MM.1S (cell line): ENCODE data around the gene PRKCH.

ENCODE experiments used
- DNase-seq: peaks from one replicate; pipeline ENCODE4 v3.0.0-alpha.2; 2015
- H2AFZ ChIP-seq: fragments of 300-600 bp; sonication (generic); 2 replicates; pipeline ENCODE4 v1.6.0; 2016; ENCODE audit warnings: antibody characterized with exemption, low read length
- H3F3A ChIP-seq: fragments of 300-600 bp; sonication (generic); 2 replicates; pipeline ENCODE4 v1.6.1; 2016; ENCODE audit warnings: mild to moderate bottlenecking, antibody characterized with exemption, low read length, moderate library complexity, mixed read lengths; ENCODE audit not compliant: insufficient read depth
- H3K27ac ChIP-seq: fragments of 300-600 bp; sonication (generic); 2 replicates; pipeline ENCODE4 v1.5.1; 2016; ENCODE audit warnings: mild to moderate bottlenecking, low read length
- H3K27me3 ChIP-seq: fragments of 300-600 bp; sonication (generic); replicated peaks from 2 replicates; pipeline ENCODE4 v1.6.0; 2016; ENCODE audit warnings: low read length; ENCODE audit not compliant: insufficient read depth
- H3K36me3 ChIP-seq: fragments of 300-600 bp; sonication (generic); replicated peaks from 2 replicates; pipeline ENCODE4 v1.6.1; 2016; ENCODE audit warnings: mild to moderate bottlenecking, low read length, mixed read lengths; ENCODE audit not compliant: insufficient read depth
- H3K4me1 ChIP-seq: fragments of 300-600 bp; sonication (generic); 2 replicates; pipeline ENCODE4 v1.6.1; 2016; ENCODE audit warnings: low read length, mixed read lengths
- H3K4me2 ChIP-seq: fragments of 300-600 bp; sonication (generic); 2 replicates; pipeline ENCODE4 v1.6.0; 2016; ENCODE audit warnings: low read depth, low read length
- H3K4me3 ChIP-seq: fragments of 300-600 bp; sonication (generic); 2 replicates; pipeline ENCODE4 v1.5.1; 2016; ENCODE audit warnings: low read length, mixed read lengths
- H3K79me2 ChIP-seq: fragments of 300-600 bp; sonication (generic); 2 replicates; pipeline ENCODE4 v1.6.1; 2016; ENCODE audit warnings: mixed run types, low read length, mixed read lengths
- H3K9ac ChIP-seq: fragments of 300-600 bp; sonication (generic); 2 replicates; pipeline ENCODE4 v1.6.1; 2016; ENCODE audit warnings: low read length, mixed read lengths
- H3K9me2 ChIP-seq: fragments of 300-600 bp; sonication (generic); replicated peaks from 2 replicates; pipeline ENCODE4 v1.6.1; 2016; ENCODE audit warnings: mild to moderate bottlenecking, low read length, mixed read lengths; ENCODE audit not compliant: insufficient read depth
- H3K9me3 ChIP-seq: fragments of 300-600 bp; sonication (generic); replicated peaks from 2 replicates; pipeline ENCODE4 v1.6.1; 2016; ENCODE audit warnings: mild to moderate bottlenecking, low read length, mixed read lengths; ENCODE audit not compliant: insufficient read depth
- H4K20me1 ChIP-seq: fragments of 300-600 bp; sonication (generic); 2 replicates; pipeline ENCODE4 v1.6.1; 2016; ENCODE audit warnings: mild to moderate bottlenecking, low read length, moderate library complexity, mixed read lengths; ENCODE audit not compliant: insufficient read depth
- CTCF ChIP-seq: fragments of 300-600 bp; sonication (generic); IDR thresholded peaks from 2 replicates; pipeline ENCODE4 v1.5.1; 2016; ENCODE audit warnings: antibody characterized with exemption, low read length, mixed read lengths
- EZH2 ChIP-seq: fragments of 300-600 bp; sonication (generic); optimal IDR thresholded peaks from 2 replicates; pipeline ENCODE3; 2017; ENCODE audit warnings: low read depth, mild to moderate bottlenecking, antibody characterized with exemption, low read length, mixed read lengths
- EZH2phosphoT487 ChIP-seq: fragments of 300-600 bp; sonication (generic); IDR thresholded peaks from 2 replicates; pipeline ENCODE4 v1.6.1; 2018; ENCODE audit warnings: antibody characterized with exemption, low read length

PRKCH gene

DNA sequence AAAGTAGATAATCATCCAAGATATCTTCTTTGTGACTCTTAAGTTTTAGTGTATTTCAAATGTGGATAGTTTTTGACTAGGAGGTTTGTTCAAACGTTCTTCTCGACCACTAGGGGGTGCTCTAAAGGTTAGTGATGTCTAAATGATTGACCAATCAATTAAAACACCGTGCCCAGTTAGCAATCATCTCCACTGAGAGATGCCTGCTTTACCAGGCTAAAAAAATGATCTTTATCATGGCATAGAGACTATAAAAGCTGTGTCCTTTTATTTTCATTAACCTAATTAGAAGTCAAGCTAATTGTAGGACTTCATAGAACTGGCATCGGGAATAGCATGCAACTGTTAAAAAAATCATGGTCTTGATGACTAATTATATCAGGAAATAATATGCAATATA is 153.9 kb downstream of the PRKCH start:
- Histone ChIP-seq H3K9ac (no peak overlapping the region), H3K4me2 (no peak overlapping the region), H3K36me3 (no peaks in the 10 kb centered on the region), H3K27ac (no peak overlapping the region), H3K4me3 (no peak overlapping the region), H3K9me2 (no peaks in the 10 kb centered on the region), H3K4me1 (peaks cover 29% of the 10 kb centered on the region), H4K20me1 (no peaks in the 10 kb centered on the region), H3F3A (peaks cover 25% of the 10 kb centered on the region), H3K9me3 (no peaks in the 10 kb centered on the region), H3K79me2 (no peaks in the 10 kb centered on the region), H2AFZ (no peak overlapping the region), H3K27me3 (no peaks in the 10 kb centered on the region)
- peak; percentile 48 for DNase-seq
- TF ChIP-seq EZH2: no peak
- TF ChIP-seq CTCF: peak; percentile 59

- Histone ChIP-seq H4K20me1 (no peaks in the 10 kb centered on the region), H3K9me3 (no peaks in the 10 kb centered on the region), H3K9ac (no peak overlapping the region), H3K4me1 (peaks cover 38% of the 10 kb centered on the region), H3K27ac (no peak overlapping the region), H2AFZ (no peak overlapping the region), H3K4me2 (no peak overlapping the region), H3F3A (peaks cover 27% of the 10 kb centered on the region), H3K9me2 (no peaks in the 10 kb centered on the region), H3K27me3 (no peaks in the 10 kb centered on the region), H3K79me2 (no peaks in the 10 kb centered on the region), H3K36me3 (no peaks in the 10 kb centered on the region), H3K4me3 (no peak overlapping the region)
- TF ChIP-seq EZH2: no peak
- no peak for TF ChIP-seq CTCF
- no peak for TF ChIP-seq EZH2phosphoT487
- DNase-seq: no peak
Observed at GRCh38 chr14:61476105-61476753, 154.8 kb downstream of the PRKCH start.

- Histone ChIP-seq H3K9me2 (no peaks in the 10 kb centered on the region), H3K4me2 (no peak overlapping the region), H3F3A (peaks cover 27% of the 10 kb centered on the region), H3K4me1 (peaks cover 39% of the 10 kb centered on the region), H3K27ac (no peak overlapping the region), H3K9ac (no peak overlapping the region), H3K4me3 (no peak overlapping the region), H3K36me3 (no peaks in the 10 kb centered on the region), H2AFZ (no peak overlapping the region), H3K79me2 (no peaks in the 10 kb centered on the region), H3K27me3 (no peaks in the 10 kb centered on the region), H4K20me1 (no peaks in the 10 kb centered on the region), H3K9me3 (no peaks in the 10 kb centered on the region)
- DNase-seq: no peak
- TF ChIP-seq CTCF: no peak
- no peak for TF ChIP-seq EZH2
- TF ChIP-seq EZH2phosphoT487: no peak
Observed at GRCh38 chr14:61476754-61477410, 155.5 kb downstream of the PRKCH start.
